ENCODE measurements around the gene WDR27. TPM values are rescaled to one million over a fixed set of nuclear protein-coding genes. Genes with fewer than 3 reads are reported as not detected.

WDR27 gene
- total RNA-seq, 3 donors from 2014 or later (not counting 1 experiment from before 2014, with no cell fraction given): 12.7 to 31.0 (median 25.3) TPM

- Histone ChIP-seq H3K9me3 (ENCODE audit: control insufficient read depth, insufficient read depth, low read length) (no peaks in the 10 kb centered on the region), H3K27ac (ENCODE audit: low read length) (peak overlapping the region; percentile 27), H3K27me3 (ENCODE audit: control insufficient read depth, insufficient read depth, low read length) (no peaks in the 10 kb centered on the region), H3K36me3 (ENCODE audit: control insufficient read depth, insufficient read depth, low read length) (no peaks in the 10 kb centered on the region), H3K4me1 (ENCODE audit: control insufficient read depth, insufficient read depth, low read length) (peaks cover 14% of the 10 kb centered on the region), H3K4me3 (ENCODE audit: low read length) (no peak overlapping the region)
- H3K4me1 Mint-ChIP-seq: peaks cover 17 to 42% of the 10 kb centered on the region in 2 donors
- no peak for ATAC-seq
- WGBS (ENCODE audit: insufficient coverage): 90% methylated on average over 10 of the region's 10 CpGs
- intact Hi-C loops (cut with micrococcal nuclease): no loop called here
- TF ChIP-seq, protein P1, sequence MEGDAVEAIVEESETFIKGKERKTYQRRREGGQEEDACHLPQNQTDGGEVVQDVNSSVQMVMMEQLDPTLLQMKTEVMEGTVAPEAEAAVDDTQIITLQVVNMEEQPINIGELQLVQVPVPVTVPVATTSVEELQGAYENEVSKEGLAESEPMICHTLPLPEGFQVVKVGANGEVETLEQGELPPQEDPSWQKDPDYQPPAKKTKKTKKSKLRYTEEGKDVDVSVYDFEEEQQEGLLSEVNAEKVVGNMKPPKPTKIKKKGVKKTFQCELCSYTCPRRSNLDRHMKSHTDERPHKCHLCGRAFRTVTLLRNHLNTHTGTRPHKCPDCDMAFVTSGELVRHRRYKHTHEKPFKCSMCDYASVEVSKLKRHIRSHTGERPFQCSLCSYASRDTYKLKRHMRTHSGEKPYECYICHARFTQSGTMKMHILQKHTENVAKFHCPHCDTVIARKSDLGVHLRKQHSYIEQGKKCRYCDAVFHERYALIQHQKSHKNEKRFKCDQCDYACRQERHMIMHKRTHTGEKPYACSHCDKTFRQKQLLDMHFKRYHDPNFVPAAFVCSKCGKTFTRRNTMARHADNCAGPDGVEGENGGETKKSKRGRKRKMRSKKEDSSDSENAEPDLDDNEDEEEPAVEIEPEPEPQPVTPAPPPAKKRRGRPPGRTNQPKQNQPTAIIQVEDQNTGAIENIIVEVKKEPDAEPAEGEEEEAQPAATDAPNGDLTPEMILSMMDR (IDR thresholded peaks at IDR 0.05): no peak
- no peaks in the 10 kb centered on the region for H3K36me3 Mint-ChIP-seq
- DNase-seq: no peak
- H3K9me3 Mint-ChIP-seq: no peaks in the 10 kb centered on the region
- no peak overlapping the region for H3K4me3 Mint-ChIP-seq
- H3K27me3 Mint-ChIP-seq (ENCODE audit: low read depth in 2 of 2): no peaks in the 10 kb centered on the region
- peak overlapping the region; percentile 86 to 93 for H3K27ac Mint-ChIP-seq
Observed at GRCh38 chr6:169590376-169590939, 111.4 kb downstream of the WDR27 start.

GRCh38 chr6:169589699-169590257 lies 112.1 kb downstream of the WDR27 start:
- Histone ChIP-seq H3K4me3 (ENCODE audit: low read length) (no peak overlapping the region), H3K4me1 (ENCODE audit: control insufficient read depth, insufficient read depth, low read length) (peaks cover 14% of the 10 kb centered on the region), H3K36me3 (ENCODE audit: control insufficient read depth, insufficient read depth, low read length) (no peaks in the 10 kb centered on the region), H3K9me3 (ENCODE audit: control insufficient read depth, insufficient read depth, low read length) (no peaks in the 10 kb centered on the region), H3K27ac (ENCODE audit: low read length) (peak overlapping the region; percentile 69), H3K27me3 (ENCODE audit: control insufficient read depth, insufficient read depth, low read length) (no peaks in the 10 kb centered on the region)
- no peaks in the 10 kb centered on the region for H3K9me3 Mint-ChIP-seq
- TF ChIP-seq, protein P1 (IDR thresholded peaks at IDR 0.05): no peak
- DNase-seq: peak in 1 of 2 donors; percentile 54
- peak; percentile 35 to 87 (median 86) for ATAC-seq
- intact Hi-C loops (cut with micrococcal nuclease): no loop called here
- H3K4me3 Mint-ChIP-seq: peak overlapping the region; percentile 76
- WGBS (ENCODE audit: insufficient coverage): 10% methylated on average over 5 of the region's 6 CpGs
- peaks cover 20 to 46% of the 10 kb centered on the region in 2 donors for H3K4me1 Mint-ChIP-seq
- H3K27ac Mint-ChIP-seq: peak overlapping the region; percentile 86 to 93
- H3K36me3 Mint-ChIP-seq: no peaks in the 10 kb centered on the region
- no peaks in the 10 kb centered on the region for H3K27me3 Mint-ChIP-seq (ENCODE audit: low read depth in 2 of 2)

DNA sequence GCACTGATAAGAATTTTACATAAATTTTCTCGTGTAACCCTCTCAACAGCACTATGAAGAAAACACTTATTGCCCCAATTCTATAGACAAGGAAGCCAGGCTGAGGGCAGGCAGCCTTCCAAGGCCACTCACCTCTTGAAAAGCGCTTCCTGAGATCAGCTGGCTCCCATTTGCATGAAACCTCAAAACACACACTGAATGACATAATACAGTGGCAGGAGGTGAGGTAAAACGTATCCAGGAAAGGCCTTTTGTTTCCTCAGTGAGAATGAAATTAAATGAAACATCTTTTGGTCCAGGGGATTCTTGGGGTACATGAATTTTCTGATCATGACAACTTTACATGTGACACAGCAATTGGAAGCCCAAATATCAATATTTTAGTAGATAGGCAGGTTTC lies 112.5 kb downstream of the WDR27 start:
- Histone ChIP-seq H3K27ac (ENCODE audit: low read length) (peak overlapping the region; percentile 69), H3K9me3 (ENCODE audit: control insufficient read depth, insufficient read depth, low read length) (no peaks in the 10 kb centered on the region), H3K4me3 (ENCODE audit: low read length) (no peak overlapping the region), H3K4me1 (ENCODE audit: control insufficient read depth, insufficient read depth, low read length) (peaks cover 16% of the 10 kb centered on the region), H3K27me3 (ENCODE audit: control insufficient read depth, insufficient read depth, low read length) (no peaks in the 10 kb centered on the region), H3K36me3 (ENCODE audit: control insufficient read depth, insufficient read depth, low read length) (no peaks in the 10 kb centered on the region)
- ATAC-seq: peak; percentile 27 to 69 (median 68)
- H3K4me3 Mint-ChIP-seq: peak overlapping the region; percentile 76
- peaks cover 24 to 51% of the 10 kb centered on the region in 2 donors for H3K4me1 Mint-ChIP-seq
- DNase-seq: peak in 1 of 2 donors; percentile 66
- H3K9me3 Mint-ChIP-seq: no peaks in the 10 kb centered on the region
- 13% methylated on average over 2 of the region's 3 CpGs for WGBS (ENCODE audit: insufficient coverage)
- H3K27ac Mint-ChIP-seq: peak overlapping the region; percentile 86 to 93
- intact Hi-C loops (cut with micrococcal nuclease): no loop called here
- no peaks in the 10 kb centered on the region for H3K36me3 Mint-ChIP-seq
- no peaks in the 10 kb centered on the region for H3K27me3 Mint-ChIP-seq (ENCODE audit: low read depth in 2 of 2)
- TF ChIP-seq, protein P1 (IDR thresholded peaks at IDR 0.05): no peak

All from natural killer cell (primary cell).